Fibroblast of the conjunctiva (primary cell): ENCODE results near the gene KRTAP12-2.

Experiments
- DNase-seq: peaks from one replicate; pipeline ENCODE4 v3.0.0-alpha.2; 2010; ENCODE audit warnings: low read depth

The KRTAP12-2 gene

DNA sequence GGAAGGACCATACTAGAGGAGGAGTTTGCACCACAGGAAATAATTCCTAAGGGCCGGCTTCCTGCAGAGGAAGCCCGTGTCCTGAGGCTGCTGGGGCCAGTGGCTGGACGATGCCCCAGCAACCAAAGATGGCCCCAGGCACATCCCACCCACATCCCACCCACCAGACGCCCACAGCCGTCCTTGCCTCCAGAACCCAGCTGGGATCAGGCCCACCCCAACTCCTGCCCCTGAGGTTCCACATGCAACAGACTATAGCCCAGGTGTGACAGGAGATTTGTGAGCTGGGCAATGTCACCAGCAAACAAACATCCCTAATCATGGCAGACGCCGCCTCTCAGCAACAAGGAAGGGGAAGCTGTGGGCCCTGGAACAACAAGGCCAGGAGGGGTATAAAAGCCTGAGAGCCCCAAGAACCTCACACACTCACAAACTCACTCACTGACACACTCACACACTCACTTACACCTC is 40.0 kb downstream of the KRTAP12-2 start, which contains the start of gene KRTAP10-9:
TSS of gene KRTAP10-9 (plus strand) at position 421 of the 471 bp plus-strand sequence. CDS start 79 bp downstream, outside the sequence.
- no peak for DNase-seq

DNA sequence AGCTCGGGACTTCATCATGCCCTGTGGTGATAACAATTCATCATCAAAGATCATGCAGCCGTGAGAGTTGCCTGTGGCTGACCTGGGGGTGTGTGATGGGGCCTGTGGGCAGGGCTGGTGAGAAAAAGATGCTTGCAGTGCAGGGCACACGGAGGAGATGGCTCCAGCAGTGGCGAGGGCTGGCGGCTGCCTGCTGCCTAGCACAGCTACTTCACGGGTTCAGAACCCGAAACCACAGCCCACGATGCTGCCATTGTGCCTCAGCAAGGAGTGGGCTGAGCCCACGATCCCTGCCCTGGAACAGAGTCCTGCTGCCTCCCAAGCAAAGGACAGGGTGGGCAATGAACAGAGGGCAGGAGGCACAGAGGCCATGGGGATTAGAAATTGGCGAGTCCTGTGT is 40.5 kb downstream of the KRTAP12-2 start:
- no peak for DNase-seq

DNA sequence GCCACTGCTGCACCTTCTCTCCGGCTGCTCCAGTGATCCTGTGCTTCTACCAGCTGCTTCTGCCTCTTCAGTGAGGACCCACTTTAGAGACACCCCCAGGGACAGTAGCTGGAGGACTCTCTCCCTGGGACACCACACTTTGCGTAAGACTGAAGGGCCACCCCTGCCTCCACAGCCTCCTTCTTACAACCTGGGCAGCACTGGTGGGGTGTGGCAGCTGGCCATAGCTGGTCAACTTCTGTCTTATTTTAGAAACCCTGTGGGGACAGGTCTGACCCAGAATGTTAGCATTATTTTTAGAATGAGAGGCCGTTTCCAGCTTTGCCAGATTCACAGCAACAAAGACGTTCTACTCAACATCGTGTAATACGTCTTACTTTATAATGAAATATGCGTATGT is 41.0 kb downstream of the KRTAP12-2 start:
- no peak for DNase-seq

DNA sequence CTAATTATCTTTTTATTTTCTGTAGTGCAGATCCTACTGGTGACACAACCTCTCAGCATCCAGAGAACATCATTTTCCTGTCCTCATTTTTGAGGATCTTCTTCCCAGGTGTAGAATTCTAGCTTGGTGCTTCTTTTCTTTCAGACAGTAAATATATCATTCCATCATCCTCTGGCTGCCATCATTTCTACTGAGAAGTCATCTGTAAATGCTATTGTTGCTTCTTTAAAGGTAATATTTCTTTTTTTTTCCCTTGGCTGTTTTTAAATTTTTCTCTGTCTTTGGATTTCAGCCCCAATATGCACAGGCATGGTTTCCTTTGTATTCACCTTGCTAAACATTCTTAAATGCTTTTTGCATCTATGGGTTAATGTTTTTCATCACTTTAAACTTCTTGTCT is 43.2 kb downstream of the KRTAP12-2 start:
- DNase-seq = no peak

DNA sequence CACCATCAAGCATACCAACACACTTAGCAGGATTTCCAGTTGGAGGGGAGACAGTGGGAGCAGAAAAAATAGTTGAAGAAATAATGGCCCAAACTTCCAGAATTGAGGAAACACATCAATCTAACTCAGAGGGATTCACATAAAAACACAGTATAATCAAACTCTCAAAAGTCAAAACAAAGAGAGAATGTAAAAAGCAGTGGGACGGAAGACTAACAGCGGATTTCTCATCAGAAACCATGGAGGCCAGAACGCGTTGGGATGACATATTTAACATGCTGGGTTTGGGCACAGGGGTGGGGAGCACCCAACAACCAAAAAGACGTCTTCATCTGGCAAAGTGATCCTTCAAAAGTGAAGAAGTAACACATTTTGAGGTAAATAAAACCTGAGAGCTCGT is 46.8 kb downstream of the KRTAP12-2 start:
- DNase-seq = no peak

DNA sequence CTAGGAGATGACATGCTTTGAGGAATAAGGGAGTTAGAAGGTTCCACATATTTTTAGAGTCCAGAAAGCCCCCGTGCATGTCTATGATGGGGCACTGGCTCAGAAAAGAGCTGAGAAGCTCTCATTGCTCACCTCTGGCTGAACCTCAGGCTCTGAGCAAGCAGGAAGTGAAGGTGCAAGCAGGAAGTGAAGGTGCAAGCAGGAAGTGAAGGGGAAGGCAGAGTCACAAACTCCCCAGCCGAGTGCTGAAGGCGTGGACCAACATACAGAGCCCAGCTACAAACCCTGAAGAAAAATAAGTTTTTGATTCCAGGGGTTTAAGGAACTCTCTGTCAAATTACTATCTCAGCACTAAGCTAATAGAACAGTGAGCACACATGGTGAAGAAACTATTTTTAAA is 47.8 kb downstream of the KRTAP12-2 start:
- no peak for DNase-seq

DNA sequence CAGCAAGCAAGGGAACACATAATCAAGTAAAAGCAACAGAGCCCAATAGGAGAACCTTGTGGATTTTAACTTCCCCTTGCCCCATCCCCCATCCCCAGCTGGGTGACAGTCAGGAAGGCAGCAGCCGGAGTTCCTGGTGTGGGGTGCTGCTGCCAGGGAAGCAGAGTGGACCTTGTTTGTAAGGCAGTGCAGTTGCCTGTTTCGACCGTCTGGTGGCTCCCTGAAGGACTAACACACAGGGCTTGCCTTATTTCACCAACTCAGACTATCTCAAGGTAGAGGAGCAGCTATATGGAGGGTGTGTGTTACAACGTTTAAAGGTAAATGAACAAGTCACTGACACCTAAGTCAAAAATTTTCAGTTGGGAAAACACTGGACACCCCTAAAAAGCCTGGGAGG is 48.2 kb downstream of the KRTAP12-2 start:
- no peak for DNase-seq

DNA sequence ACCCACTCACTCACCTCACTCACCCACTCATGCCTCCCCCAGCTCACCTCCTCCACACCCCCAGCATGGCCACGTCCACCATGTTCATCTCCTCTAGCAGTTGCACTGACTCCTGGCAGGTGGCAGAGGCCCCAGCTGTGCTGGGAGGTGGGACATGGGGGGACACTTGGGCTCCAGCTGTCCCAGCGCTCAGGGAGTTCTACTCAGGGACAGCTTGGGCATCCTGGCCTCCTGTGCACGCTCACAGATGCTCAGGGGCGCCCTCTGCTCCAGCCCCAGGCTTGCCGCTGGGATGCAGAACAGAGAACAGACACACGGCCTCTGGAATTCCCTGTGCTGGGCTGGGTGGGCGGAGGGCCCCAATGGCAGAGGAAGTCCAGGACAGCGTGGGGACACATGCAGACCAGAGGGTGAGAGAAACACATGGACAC is 49.6 kb downstream of the KRTAP12-2 start:
- no peak for DNase-seq

DNA sequence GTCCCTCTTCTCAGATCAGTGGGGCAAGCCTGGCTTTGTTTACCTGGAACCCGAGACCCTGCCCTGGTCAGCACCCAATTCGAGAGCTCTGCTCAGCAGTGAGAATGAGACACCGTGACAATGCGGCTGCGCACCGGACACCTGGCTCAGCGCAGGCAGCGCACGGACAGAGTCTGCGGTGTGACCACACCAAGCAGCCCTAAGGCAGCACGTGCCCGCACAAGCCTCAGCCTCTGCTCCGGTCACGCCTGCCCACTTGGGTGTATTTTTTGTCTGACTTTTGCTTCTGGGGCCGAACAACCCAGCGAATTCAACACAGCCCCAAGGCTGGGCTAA is 50.2 kb downstream of the KRTAP12-2 start:
- no peak for DNase-seq
